ENCODE data around the gene MKRN2OS.

- TF ChIP-seq CTCF (conservative IDR thresholded peaks at IDR 0.05 in 1 of 2, IDR thresholded peaks at IDR 0.05 in 1 of 2; ENCODE audit: low read depth in 1 of 2, low read length in 2 of 2) (no peak), EZH2 (IDR thresholded peaks at IDR 0.05; ENCODE audit: low read length, missing control alignments) (no peak)
Measured at GRCh38 chr3:12562451-12562850, 17.2 kb upstream of the MKRN2OS start.
